ENCODE measurements around the gene F10. TPM values are rescaled to one million over a fixed set of nuclear protein-coding genes. Genes with fewer than 3 reads are reported as not detected.

Gene F10
- polyA plus RNA-seq, 1 of the 3 experiments (the other 2 are of a cell fraction) = 12.5 TPM

GRCh38 chr13:113096052-113096744 lies 26.4 kb upstream of the F10 start (continued):
- no peak for TF ChIP-seq CTCF (IDR thresholded peaks at IDR 0.05)

- H3K4me2 ChIP-seq = no peak overlapping the region
These were observed 25.8 kb upstream of the F10 start for GRCh38 chr13:113096745-113097305.

GRCh38 chr13:113097651-113098050 lies 24.9 kb upstream of the F10 start:
- POLR2A ChIA-PET = no interaction called here
- Histone ChIP-seq H3K4me1 (ENCODE audit: control insufficient read depth in 1 of 2, insufficient read depth in 2 of 2, low read depth in 1 of 2, low read length in 1 of 2) (peaks cover 0 to 9% of the 10 kb centered on the region in 2 experiments; a peak in 1 of 4 replicates), H3K4me2 (no peak overlapping the region), H4K20me1 (ENCODE audit: insufficient read depth) (no peaks in the 10 kb centered on the region), H3K36me3 (replicated peaks in 1 of 2; ENCODE audit: control insufficient read depth in 1 of 2, insufficient read depth in 2 of 2, low read length in 1 of 2) (no peaks in the 10 kb centered on the region), H3K9me2 (no peaks in the 10 kb centered on the region), H3K27ac (ENCODE audit: low read depth in 2 of 2, low read length in 1 of 2) (no peak overlapping the region), H3F3A (replicated peaks; ENCODE audit: insufficient read depth) (no peaks in the 10 kb centered on the region), H3K4me3 (ENCODE audit: low read depth in 2 of 2, low read length in 1 of 2) (no peak overlapping the region), H3K27me3 (ENCODE audit: insufficient read depth) (no peaks in the 10 kb centered on the region), H3K79me2 (ENCODE audit: insufficient read depth) (no peaks in the 10 kb centered on the region), H2AFZ (ENCODE audit: low read depth) (no peak overlapping the region), H3K9ac (no peak overlapping the region), H3K9me3 (no peaks in the 10 kb centered on the region)
- WGBS (ENCODE audit: low lambda C conversion rate) = 78% methylated on average over 7 of the region's 7 CpGs
- DNase-seq = no peak
- CTCF ChIA-PET = no interaction called here
- TF ChIP-seq GABPA (IDR thresholded peaks at IDR 0.05; ENCODE audit: low read depth) = no peak
- no peak for TF ChIP-seq MAX (IDR thresholded peaks at IDR 0.05; ENCODE audit: low read depth)
- TF ChIP-seq ELF1 (IDR thresholded peaks at IDR 0.05) = no peak
- TF ChIP-seq NRF1 (IDR thresholded peaks at IDR 0.05; ENCODE audit: low read depth, low read length) = no peak
- TF ChIP-seq JUND (IDR thresholded peaks at IDR 0.05) = no peak
- no peak for TF ChIP-seq RCOR1 (IDR thresholded peaks at IDR 0.05; ENCODE audit: low read length)
- TF ChIP-seq NFIC (IDR thresholded peaks at IDR 0.05; ENCODE audit: borderline replicate concordance) = no peak
- no peak for TF ChIP-seq SIN3A (IDR thresholded peaks at IDR 0.05; ENCODE audit: borderline replicate concordance, low read depth, low read length)
- TF ChIP-seq FOXM1 (IDR thresholded peaks at IDR 0.05; ENCODE audit: low read depth) = no peak
- TF ChIP-seq, protein P1, sequence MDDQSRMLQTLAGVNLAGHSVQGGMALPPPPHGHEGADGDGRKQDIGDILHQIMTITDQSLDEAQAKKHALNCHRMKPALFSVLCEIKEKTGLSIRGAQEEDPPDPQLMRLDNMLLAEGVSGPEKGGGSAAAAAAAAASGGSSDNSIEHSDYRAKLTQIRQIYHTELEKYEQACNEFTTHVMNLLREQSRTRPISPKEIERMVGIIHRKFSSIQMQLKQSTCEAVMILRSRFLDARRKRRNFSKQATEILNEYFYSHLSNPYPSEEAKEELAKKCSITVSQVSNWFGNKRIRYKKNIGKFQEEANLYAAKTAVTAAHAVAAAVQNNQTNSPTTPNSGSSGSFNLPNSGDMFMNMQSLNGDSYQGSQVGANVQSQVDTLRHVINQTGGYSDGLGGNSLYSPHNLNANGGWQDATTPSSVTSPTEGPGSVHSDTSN (IDR thresholded peaks at IDR 0.05) = no peak
- TF ChIP-seq, protein P2, sequence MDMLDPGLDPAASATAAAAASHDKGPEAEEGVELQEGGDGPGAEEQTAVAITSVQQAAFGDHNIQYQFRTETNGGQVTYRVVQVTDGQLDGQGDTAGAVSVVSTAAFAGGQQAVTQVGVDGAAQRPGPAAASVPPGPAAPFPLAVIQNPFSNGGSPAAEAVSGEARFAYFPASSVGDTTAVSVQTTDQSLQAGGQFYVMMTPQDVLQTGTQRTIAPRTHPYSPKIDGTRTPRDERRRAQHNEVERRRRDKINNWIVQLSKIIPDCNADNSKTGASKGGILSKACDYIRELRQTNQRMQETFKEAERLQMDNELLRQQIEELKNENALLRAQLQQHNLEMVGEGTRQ (IDR thresholded peaks at IDR 0.05; ENCODE audit: borderline replicate concordance, low read depth, low read length) = no peak
- TF ChIP-seq, protein P3, sequence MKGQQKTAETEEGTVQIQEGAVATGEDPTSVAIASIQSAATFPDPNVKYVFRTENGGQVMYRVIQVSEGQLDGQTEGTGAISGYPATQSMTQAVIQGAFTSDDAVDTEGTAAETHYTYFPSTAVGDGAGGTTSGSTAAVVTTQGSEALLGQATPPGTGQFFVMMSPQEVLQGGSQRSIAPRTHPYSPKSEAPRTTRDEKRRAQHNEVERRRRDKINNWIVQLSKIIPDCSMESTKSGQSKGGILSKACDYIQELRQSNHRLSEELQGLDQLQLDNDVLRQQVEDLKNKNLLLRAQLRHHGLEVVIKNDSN (IDR thresholded peaks at IDR 0.05; ENCODE audit: borderline replicate concordance, low read depth) = no peak
- no peak for TF ChIP-seq RAD21 (IDR thresholded peaks at IDR 0.05; ENCODE audit: low read length)
- TF ChIP-seq EZH2phosphoT487 (IDR thresholded peaks at IDR 0.05; ENCODE audit: borderline replicate concordance, low read depth) = no peak
- no peak for TF ChIP-seq YY1 (IDR thresholded peaks at IDR 0.05; ENCODE audit: low read depth)

More at GRCh38 chr13:113096745-113097305, 25.8 kb upstream of the F10 start:
- Histone ChIP-seq H3K27ac (ENCODE audit: low read depth in 2 of 2, low read length in 1 of 2) (no peak overlapping the region), H3K4me3 (ENCODE audit: low read depth in 2 of 2, low read length in 1 of 2) (no peak overlapping the region), H3K79me2 (ENCODE audit: insufficient read depth) (no peaks in the 10 kb centered on the region), H3F3A (replicated peaks; ENCODE audit: insufficient read depth) (no peaks in the 10 kb centered on the region), H2AFZ (ENCODE audit: low read depth) (no peak overlapping the region), H3K9me3 (no peaks in the 10 kb centered on the region), H3K4me1 (ENCODE audit: control insufficient read depth in 1 of 2, insufficient read depth in 2 of 2, low read depth in 1 of 2, low read length in 1 of 2) (peaks cover 0 to 9% of the 10 kb centered on the region in 2 experiments; a peak in 1 of 4 replicates), H3K9ac (no peak overlapping the region), H3K9me2 (no peaks in the 10 kb centered on the region), H4K20me1 (ENCODE audit: insufficient read depth) (no peaks in the 10 kb centered on the region), H3K36me3 (replicated peaks in 1 of 2; ENCODE audit: control insufficient read depth in 1 of 2, insufficient read depth in 2 of 2, low read length in 1 of 2) (no peaks in the 10 kb centered on the region), H3K27me3 (ENCODE audit: insufficient read depth) (no peaks in the 10 kb centered on the region)
- ChIA-PET CTCF (no interaction called here), POLR2A (no interaction called here)
- DNase-seq = no peak
- 89% methylated on average over 8 of the region's 52 CpGs for WGBS (ENCODE audit: low lambda C conversion rate)
- TF ChIP-seq, protein P3 (IDR thresholded peaks at IDR 0.05; ENCODE audit: borderline replicate concordance, low read depth) = no peak
